ENCODE measurements around the gene CD247. TPM values are rescaled to one million over a fixed set of nuclear protein-coding genes. Genes with fewer than 3 reads are reported as not detected.

CD247 gene
- total and polyA plus RNA-seq, 2 of the 13 experiments (the other 11 are each of a cell fraction or from before 2014, with no cell fraction given) = 0.20 TPM; not detected in 1

DNA sequence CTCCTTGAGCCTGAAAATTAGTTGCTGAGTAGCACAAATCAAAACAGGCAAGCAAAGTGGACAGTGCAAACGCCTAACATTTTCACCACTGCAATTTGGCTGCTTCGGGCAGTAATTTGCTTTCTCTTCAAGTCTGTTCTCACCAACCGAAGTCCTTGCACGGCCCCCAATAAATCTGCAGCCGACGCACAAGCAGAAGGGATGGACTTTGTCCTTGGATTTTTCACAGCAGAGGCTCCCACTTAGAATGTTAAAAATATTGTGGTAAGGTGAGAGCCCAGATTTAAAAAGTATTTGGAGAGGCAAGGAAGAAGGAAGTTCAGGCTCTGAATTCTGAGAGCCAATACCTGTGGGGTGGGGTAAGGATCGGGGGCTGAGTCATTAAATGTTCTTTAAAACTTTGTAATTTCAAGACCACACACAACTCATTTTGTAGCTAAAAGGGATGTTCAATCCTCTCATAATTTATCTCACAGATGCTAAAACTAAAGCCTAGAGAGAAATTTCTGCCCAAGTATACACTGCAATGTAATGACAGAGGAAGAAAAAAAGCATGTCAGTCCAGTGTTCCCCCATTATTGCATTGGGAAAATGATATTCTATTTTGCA is 6.2 kb downstream of the CD247 start:
- in situ Hi-C loops (cut with HindIII; ENCODE audit: extremely low pct_ligation_motif_present, low pct_unique_long_range_greater_than_20kb) (no loop called here), intact Hi-C loops (cut with micrococcal nuclease; ENCODE audit: unreplicated experiment) (no loop called here)
- 5% methylated on average over 7 of the region's 7 CpGs for WGBS (ENCODE audit: low lambda C conversion rate)
- ChIA-PET POLR2A (no interaction called here), CTCF (ENCODE audit: low intra/inter-chr PET ratio, low total read pairs) (no interaction called here)
- ATAC-seq (no peak), DNase-seq (ENCODE audit: low spot score) (no peak), FAIRE-seq (no peak)
- Histone ChIP-seq H3K9me3 (ENCODE audit: low read length) (no peaks in the 10 kb centered on the region), H4K20me1 (ENCODE audit: insufficient read depth, low read length) (no peaks in the 10 kb centered on the region), H3K36me3 (replicated peaks in 1 of 2; ENCODE audit: control insufficient read depth in 1 of 2, insufficient read depth in 2 of 2, low read length in 2 of 2) (no peaks in the 10 kb centered on the region), H3K4me2 (ENCODE audit: low read depth, low read length) (no peak overlapping the region), H3K4me3 (replicated peaks in 1 of 3; ENCODE audit: insufficient read depth in 1 of 3, low read depth in 2 of 3, low read length in 3 of 3) (no peak overlapping the region), H3K27ac (ENCODE audit: extremely low read length, insufficient read depth, low read length) (no peak overlapping the region), H2AFZ (ENCODE audit: low read length) (no peak overlapping the region), H3K9ac (ENCODE audit: insufficient read depth, low read depth, low read length) (no peak overlapping the region), H3K4me1 (ENCODE audit: insufficient read depth, low read length) (no peaks in the 10 kb centered on the region), H3K27me3 (ENCODE audit: control insufficient read depth in 1 of 2, insufficient read depth in 2 of 2, low read length in 2 of 2) (peaks cover 0 to 20% of the 10 kb centered on the region in 2 experiments; a peak in 3 of 5 replicates), H3K79me2 (ENCODE audit: insufficient read depth, low read length) (no peaks in the 10 kb centered on the region)
- no TSS peak for BruUV-seq (replicated peaks)
- TF ChIP-seq HNRNPL (IDR thresholded peaks at IDR 0.05; ENCODE audit: low read depth, low read length) (no peak), SSRP1 (CRISPR knock-in tag; IDR thresholded peaks at IDR 0.05) (no peak), AHR (CRISPR knock-in tag; IDR thresholded peaks at IDR 0.05) (no peak), PAXIP1 (CRISPR knock-in tag; conservative IDR thresholded peaks at IDR 0.05) (no peak), ZNF567 (CRISPR knock-in tag; IDR thresholded peaks at IDR 0.05; ENCODE audit: borderline replicate concordance) (no peak), GZF1 (CRISPR knock-in tag; IDR thresholded peaks at IDR 0.05) (no peak), ZFP1 (CRISPR knock-in tag; IDR thresholded peaks at IDR 0.05) (no peak), KMT2B (CRISPR knock-in tag; IDR thresholded peaks at IDR 0.05) (no peak), YY1 (IDR thresholded peaks at IDR 0.05; ENCODE audit: insufficient read depth, insufficient replicate concordance, low read depth, low read length) (no peak), NFIC (IDR thresholded peaks at IDR 0.05; ENCODE audit: low read length) (no peak)
- TF ChIP-seq, protein P1, sequence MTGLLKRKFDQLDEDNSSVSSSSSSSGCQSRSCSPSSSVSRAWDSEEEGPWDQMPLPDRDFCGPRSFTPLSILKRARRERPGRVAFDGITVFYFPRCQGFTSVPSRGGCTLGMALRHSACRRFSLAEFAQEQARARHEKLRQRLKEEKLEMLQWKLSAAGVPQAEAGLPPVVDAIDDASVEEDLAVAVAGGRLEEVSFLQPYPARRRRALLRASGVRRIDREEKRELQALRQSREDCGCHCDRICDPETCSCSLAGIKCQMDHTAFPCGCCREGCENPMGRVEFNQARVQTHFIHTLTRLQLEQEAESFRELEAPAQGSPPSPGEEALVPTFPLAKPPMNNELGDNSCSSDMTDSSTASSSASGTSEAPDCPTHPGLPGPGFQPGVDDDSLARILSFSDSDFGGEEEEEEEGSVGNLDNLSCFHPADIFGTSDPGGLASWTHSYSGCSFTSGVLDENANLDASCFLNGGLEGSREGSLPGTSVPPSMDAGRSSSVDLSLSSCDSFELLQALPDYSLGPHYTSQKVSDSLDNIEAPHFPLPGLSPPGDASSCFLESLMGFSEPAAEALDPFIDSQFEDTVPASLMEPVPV (CRISPR knock-in tag; IDR thresholded peaks at IDR 0.05) = no peak
- TF ChIP-seq, protein P2, sequence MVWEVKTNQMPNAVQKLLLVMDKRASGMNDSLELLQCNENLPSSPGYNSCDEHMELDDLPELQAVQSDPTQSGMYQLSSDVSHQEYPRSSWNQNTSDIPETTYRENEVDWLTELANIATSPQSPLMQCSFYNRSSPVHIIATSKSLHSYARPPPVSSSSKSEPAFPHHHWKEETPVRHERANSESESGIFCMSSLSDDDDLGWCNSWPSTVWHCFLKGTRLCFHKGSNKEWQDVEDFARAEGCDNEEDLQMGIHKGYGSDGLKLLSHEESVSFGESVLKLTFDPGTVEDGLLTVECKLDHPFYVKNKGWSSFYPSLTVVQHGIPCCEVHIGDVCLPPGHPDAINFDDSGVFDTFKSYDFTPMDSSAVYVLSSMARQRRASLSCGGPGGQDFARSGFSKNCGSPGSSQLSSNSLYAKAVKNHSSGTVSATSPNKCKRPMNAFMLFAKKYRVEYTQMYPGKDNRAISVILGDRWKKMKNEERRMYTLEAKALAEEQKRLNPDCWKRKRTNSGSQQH (CRISPR knock-in tag; IDR thresholded peaks at IDR 0.05; ENCODE audit: low read depth) = no peak
- TF ChIP-seq, protein P3, sequence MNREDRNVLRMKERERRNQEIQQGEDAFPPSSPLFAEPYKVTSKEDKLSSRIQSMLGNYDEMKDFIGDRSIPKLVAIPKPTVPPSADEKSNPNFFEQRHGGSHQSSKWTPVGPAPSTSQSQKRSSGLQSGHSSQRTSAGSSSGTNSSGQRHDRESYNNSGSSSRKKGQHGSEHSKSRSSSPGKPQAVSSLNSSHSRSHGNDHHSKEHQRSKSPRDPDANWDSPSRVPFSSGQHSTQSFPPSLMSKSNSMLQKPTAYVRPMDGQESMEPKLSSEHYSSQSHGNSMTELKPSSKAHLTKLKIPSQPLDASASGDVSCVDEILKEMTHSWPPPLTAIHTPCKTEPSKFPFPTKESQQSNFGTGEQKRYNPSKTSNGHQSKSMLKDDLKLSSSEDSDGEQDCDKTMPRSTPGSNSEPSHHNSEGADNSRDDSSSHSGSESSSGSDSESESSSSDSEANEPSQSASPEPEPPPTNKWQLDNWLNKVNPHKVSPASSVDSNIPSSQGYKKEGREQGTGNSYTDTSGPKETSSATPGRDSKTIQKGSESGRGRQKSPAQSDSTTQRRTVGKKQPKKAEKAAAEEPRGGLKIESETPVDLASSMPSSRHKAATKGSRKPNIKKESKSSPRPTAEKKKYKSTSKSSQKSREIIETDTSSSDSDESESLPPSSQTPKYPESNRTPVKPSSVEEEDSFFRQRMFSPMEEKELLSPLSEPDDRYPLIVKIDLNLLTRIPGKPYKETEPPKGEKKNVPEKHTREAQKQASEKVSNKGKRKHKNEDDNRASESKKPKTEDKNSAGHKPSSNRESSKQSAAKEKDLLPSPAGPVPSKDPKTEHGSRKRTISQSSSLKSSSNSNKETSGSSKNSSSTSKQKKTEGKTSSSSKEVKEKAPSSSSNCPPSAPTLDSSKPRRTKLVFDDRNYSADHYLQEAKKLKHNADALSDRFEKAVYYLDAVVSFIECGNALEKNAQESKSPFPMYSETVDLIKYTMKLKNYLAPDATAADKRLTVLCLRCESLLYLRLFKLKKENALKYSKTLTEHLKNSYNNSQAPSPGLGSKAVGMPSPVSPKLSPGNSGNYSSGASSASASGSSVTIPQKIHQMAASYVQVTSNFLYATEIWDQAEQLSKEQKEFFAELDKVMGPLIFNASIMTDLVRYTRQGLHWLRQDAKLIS (CRISPR knock-in tag; IDR thresholded peaks at IDR 0.05) = no peak
